GM23338 (cell line): Measurements from ENCODE around the gene SLC2A4RG.

Experiments used
- CREB1 ChIP-seq: fragments of 250-450 bp; sonication (Bioruptor Pico); IDR thresholded peaks from 2 replicates; pipeline ENCODE4 v1.5.0; 2020; ENCODE audit warnings: low read depth, mild to moderate bottlenecking, moderate library complexity
- EZH2 ChIP-seq: fragments of 200-600 bp; sonication (generic); IDR thresholded peaks from one replicate; pipeline ENCODE4 v1.8.0; 2017; ENCODE audit warnings: antibody characterized with exemption, mild to moderate bottlenecking, low read depth; ENCODE audit not compliant: unreplicated experiment
- POLR2AphosphoS5 ChIP-seq: IDR thresholded peaks from 2 replicates; pipeline ENCODE4 v1.6.1; 2016; ENCODE audit warnings: antibody characterized with exemption, low read depth
- STAT1 ChIP-seq: IDR thresholded peaks from one replicate; pipeline ENCODE4 v1.6.1; 2016; ENCODE audit warnings: antibody characterized with exemption; ENCODE audit not compliant: unreplicated experiment
- ZNF114 ChIP-seq: fragments of 250-450 bp; sonication (Bioruptor Pico); IDR thresholded peaks from 2 replicates; pipeline ENCODE4 v1.5.0; 2020; ENCODE audit warnings: mild to moderate bottlenecking, moderate library complexity
- TF ChIP-seq, protein P1 (sequence below), 2 experiments: fragments of 200-600 bp in 1 of 2; sonication (generic) in 1 of 2; conservative IDR thresholded peaks; 2 replicates each; pipeline versions ENCODE4 v1.5.1 to v1.6.1; 2016 to 2017; ENCODE audit warnings: antibody characterized with exemption in 2 of 2, low read depth in 2 of 2, mild to moderate bottlenecking in 2 of 2, moderate library complexity in 1 of 2
- TF ChIP-seq, protein P2 (sequence below): IDR thresholded peaks from 2 replicates; pipeline ENCODE4 v1.6.1; 2016; ENCODE audit warnings: antibody characterized with exemption

DNA sequence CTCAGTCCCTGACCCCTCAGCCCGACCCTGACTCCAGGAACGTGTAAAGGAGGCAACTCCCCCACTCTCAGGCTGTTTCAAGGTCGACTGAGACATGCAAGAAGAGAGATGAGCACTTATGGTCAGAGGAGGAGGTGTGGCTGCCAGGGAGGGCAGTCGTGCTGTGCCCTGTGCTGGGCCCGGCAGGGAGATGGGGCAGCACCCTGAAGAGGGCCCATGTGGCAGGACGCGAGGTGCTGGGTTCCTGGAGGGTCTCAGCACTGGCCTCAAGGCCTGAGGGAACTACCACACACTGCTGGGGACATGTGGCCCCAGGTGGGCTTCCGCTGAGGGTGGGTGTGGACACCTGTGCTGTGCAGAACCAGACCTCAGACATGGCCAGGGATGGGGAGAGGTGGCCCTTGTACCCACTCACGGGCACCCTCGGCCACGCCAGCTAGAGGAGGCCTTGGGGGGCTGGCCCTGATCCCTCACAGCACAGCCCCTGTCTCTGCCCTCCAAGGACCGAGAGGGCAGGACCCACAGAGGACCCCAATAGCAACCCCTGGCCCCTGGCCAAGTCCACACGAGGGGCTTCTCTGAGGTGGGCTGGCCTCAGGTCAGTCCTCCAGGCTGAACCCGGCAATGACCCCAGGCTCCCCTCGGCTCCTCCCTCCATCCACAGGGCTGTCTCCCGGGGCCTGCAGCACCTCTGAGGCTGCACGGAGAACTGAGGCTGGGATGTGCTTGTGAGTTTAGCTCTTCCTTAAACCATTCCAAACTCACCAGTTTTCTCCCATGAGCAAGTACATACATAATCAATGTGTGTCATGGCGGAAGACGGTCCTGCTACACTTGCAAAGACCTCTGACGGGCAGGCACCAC, 8.7 kb downstream of the SLC2A4RG start:
- TF ChIP-seq, protein P1, sequence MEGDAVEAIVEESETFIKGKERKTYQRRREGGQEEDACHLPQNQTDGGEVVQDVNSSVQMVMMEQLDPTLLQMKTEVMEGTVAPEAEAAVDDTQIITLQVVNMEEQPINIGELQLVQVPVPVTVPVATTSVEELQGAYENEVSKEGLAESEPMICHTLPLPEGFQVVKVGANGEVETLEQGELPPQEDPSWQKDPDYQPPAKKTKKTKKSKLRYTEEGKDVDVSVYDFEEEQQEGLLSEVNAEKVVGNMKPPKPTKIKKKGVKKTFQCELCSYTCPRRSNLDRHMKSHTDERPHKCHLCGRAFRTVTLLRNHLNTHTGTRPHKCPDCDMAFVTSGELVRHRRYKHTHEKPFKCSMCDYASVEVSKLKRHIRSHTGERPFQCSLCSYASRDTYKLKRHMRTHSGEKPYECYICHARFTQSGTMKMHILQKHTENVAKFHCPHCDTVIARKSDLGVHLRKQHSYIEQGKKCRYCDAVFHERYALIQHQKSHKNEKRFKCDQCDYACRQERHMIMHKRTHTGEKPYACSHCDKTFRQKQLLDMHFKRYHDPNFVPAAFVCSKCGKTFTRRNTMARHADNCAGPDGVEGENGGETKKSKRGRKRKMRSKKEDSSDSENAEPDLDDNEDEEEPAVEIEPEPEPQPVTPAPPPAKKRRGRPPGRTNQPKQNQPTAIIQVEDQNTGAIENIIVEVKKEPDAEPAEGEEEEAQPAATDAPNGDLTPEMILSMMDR (conservative IDR thresholded peaks at IDR 0.05; ENCODE audit: low read depth in 2 of 2), result no peak
- no peak for TF ChIP-seq STAT1
- no peak for TF ChIP-seq POLR2AphosphoS5
- TF ChIP-seq EZH2, result no peak
- TF ChIP-seq CREB1 (CRISPR knock-in tag), result no peak
- TF ChIP-seq, protein P2, sequence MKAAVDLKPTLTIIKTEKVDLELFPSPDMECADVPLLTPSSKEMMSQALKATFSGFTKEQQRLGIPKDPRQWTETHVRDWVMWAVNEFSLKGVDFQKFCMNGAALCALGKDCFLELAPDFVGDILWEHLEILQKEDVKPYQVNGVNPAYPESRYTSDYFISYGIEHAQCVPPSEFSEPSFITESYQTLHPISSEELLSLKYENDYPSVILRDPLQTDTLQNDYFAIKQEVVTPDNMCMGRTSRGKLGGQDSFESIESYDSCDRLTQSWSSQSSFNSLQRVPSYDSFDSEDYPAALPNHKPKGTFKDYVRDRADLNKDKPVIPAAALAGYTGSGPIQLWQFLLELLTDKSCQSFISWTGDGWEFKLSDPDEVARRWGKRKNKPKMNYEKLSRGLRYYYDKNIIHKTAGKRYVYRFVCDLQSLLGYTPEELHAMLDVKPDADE, result no peak
- TF ChIP-seq ZNF114 (CRISPR knock-in tag), result no peak
